CD8-positive, alpha-beta memory T cell (primary cell): Measurements from ENCODE around the gene ARPC5. TPM values are rescaled to one million over a fixed set of nuclear protein-coding genes. Genes with fewer than 3 reads are reported as not detected.
"Not testable (repeated sequence)": the region's sequence is repeated elsewhere in the genome, so short reads cannot be mapped to it uniquely, and the experiment has no call there.

Experiments
- CTCF ChIA-PET: fragments of 350-600 bp; sonication (Branson Sonifier 250); formaldehyde crosslinking; loops from one replicate; lab custom pipeline; 2021; ENCODE audit warnings: antibody characterized with exemption; lab: Charles Lee
- POLR2A ChIA-PET: fragments of 350-600 bp; sonication (Branson Sonifier 250); formaldehyde crosslinking; loops from one replicate; lab custom pipeline; 2021; ENCODE audit warnings: antibody characterized with exemption; lab: Charles Lee
- DNase-seq, 5 donors: peaks; one replicate each; pipeline versions ENCODE4 v3.0.0 to v3.0.0-alpha.2; 2020 to 2022; ENCODE audit warnings: mixed read lengths in 1 of 5
- H3K27ac ChIP-seq: one replicate; pipeline ENCODE4 v1.7.0; 2013; ENCODE audit warnings: low read depth, mild to moderate bottlenecking, low read length, moderate library complexity
- H3K27me3 ChIP-seq: 2 replicates; pipeline ENCODE4 v1.7.0; 2013; ENCODE audit warnings: low read length, mild to moderate bottlenecking; ENCODE audit not compliant: insufficient read depth, poor library complexity, severe bottlenecking
- H3K36me3 ChIP-seq: 2 replicates; pipeline ENCODE4 v1.7.0; 2013; ENCODE audit warnings: mild to moderate bottlenecking, low read length, moderate library complexity; ENCODE audit not compliant: insufficient read depth
- H3K4me1 ChIP-seq: 2 replicates; pipeline ENCODE4 v1.7.0; 2013; ENCODE audit warnings: mild to moderate bottlenecking, low read length, moderate library complexity; ENCODE audit not compliant: insufficient read depth
- H3K4me3 ChIP-seq: 2 replicates; pipeline ENCODE4 v1.7.0; 2013; ENCODE audit warnings: mild to moderate bottlenecking, low read length
- H3K9me3 ChIP-seq: 2 replicates; pipeline ENCODE4 v1.7.0; 2013; ENCODE audit warnings: mild to moderate bottlenecking, low read length
- H3K27ac Mint-ChIP-seq, 8 donors: one replicate each; pipeline ENCODE4 v1.8.0; 2020 to 2021; ENCODE audit warnings: mixed read lengths in 8 of 8, mild to moderate bottlenecking in 6 of 8, inconsistent platforms in 3 of 8, moderate library complexity in 3 of 8
- H3K27me3 Mint-ChIP-seq, 2 donors: one replicate each; pipeline ENCODE4 v1.8.0; 2020 to 2021; ENCODE audit warnings: mixed read lengths in 2 of 2, mild to moderate bottlenecking in 1 of 2, moderate library complexity in 1 of 2
- H3K36me3 Mint-ChIP-seq, 3 donors: one replicate each; pipeline ENCODE4 v1.8.0; 2020 to 2021; ENCODE audit warnings: mixed read lengths in 3 of 3, inconsistent platforms in 1 of 3, mild to moderate bottlenecking in 1 of 3
- H3K4me1 Mint-ChIP-seq, 3 donors: one replicate each; pipeline ENCODE4 v1.8.0; 2020 to 2021; ENCODE audit warnings: mixed read lengths in 3 of 3, inconsistent platforms in 1 of 3, mild to moderate bottlenecking in 1 of 3
- H3K4me3 Mint-ChIP-seq, 7 donors: one replicate each; pipeline ENCODE4 v1.8.0; 2020 to 2021; ENCODE audit warnings: mixed read lengths in 7 of 7, mild to moderate bottlenecking in 6 of 7, moderate library complexity in 4 of 7, inconsistent platforms in 2 of 7
- H3K9me3 Mint-ChIP-seq, 5 donors: one replicate each; pipeline ENCODE4 v1.8.0; 2020 to 2022; ENCODE audit warnings: mixed read lengths in 5 of 5, mild to moderate bottlenecking in 3 of 5, moderate library complexity in 2 of 5, inconsistent platforms in 1 of 5
- polyA plus RNA-seq: library from polyadenylated mRNA; unstranded; fragments of 300-500 nt; fragmentation: Illumina TruSeq; gene quantifications from one replicate; pipeline ENCODE4 v1.2.3, GENCODE V29; 2021
- total RNA-seq, 2 experiments: library from RNA; stranded (reverse); gene quantifications; one replicate each; pipeline ENCODE4 v1.2.3, GENCODE V29; 2021

ARPC5 gene
- total and polyA plus RNA-seq, 3 experiments from 2014 or later = 142 to 414 (median 146) TPM

DNA sequence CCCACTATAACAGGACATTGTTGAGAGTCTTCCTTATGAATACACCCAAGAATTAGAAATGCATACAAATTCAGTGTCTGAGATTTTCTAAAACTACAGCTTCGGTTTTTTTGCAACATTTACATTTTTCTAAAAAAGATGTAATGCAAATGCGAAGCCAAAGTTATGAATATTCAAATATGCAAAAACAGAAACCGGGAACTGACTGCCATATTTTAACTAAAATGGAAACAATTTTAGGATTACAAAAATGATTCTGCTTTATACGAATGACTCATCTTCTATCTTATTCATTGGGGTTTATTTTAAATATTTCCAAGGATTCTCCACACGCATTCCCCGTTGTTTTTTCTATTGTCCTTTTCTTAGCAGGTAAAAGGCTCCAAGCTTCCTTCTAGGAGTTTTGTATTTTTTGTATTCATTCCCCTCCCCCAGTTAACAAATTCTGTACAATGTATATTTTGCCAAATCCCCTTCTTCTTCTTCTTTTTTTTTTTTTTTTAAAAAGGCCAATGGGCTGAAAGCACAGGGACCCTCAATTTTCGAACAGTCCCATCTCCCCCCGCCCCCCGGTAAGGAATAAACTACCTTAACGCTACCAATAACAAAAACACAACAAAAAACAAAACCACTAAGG, 1.0 kb downstream of the ARPC5 start:
- Mint-ChIP-seq H3K27me3 (peaks cover 0 to 2% of the 10 kb centered on the region in 2 donors), H3K9me3 (no peaks in the 10 kb centered on the region), H3K27ac (peak overlapping the region; percentile 55 to 94 (median 84)), H3K4me1 (peaks cover 51 to 68% (median 68%) of the 10 kb centered on the region in 3 donors), H3K4me3 (peak overlapping the region; percentile 100), H3K36me3 (peaks cover 0 to 41% (median 10%) of the 10 kb centered on the region in 3 donors)
- Histone ChIP-seq H3K4me1 (peaks cover 39% of the 10 kb centered on the region), H3K36me3 (peaks cover 12% of the 10 kb centered on the region), H3K27ac (peak overlapping the region; percentile 71), H3K27me3 (no peaks in the 10 kb centered on the region), H3K4me3 (peak overlapping the region; percentile 84), H3K9me3 (no peaks in the 10 kb centered on the region)
- POLR2A ChIA-PET = interaction anchor here (0.6 to 0.9 kb wide), 3 partner anchors 322 to 1672 kb away, joined by 3 to 4 read pairs (median 4); no protein-coding TSS in a partner anchor
- CTCF ChIA-PET = interaction anchor here (0.6 to 2.5 kb wide), 8 partner anchors 9 to 281 kb away, joined by 3 to 10 read pairs (median 3); partner anchors contain the start of gene APOBEC4
- peak in 1 of 5 donors; percentile 19 for DNase-seq

DNA sequence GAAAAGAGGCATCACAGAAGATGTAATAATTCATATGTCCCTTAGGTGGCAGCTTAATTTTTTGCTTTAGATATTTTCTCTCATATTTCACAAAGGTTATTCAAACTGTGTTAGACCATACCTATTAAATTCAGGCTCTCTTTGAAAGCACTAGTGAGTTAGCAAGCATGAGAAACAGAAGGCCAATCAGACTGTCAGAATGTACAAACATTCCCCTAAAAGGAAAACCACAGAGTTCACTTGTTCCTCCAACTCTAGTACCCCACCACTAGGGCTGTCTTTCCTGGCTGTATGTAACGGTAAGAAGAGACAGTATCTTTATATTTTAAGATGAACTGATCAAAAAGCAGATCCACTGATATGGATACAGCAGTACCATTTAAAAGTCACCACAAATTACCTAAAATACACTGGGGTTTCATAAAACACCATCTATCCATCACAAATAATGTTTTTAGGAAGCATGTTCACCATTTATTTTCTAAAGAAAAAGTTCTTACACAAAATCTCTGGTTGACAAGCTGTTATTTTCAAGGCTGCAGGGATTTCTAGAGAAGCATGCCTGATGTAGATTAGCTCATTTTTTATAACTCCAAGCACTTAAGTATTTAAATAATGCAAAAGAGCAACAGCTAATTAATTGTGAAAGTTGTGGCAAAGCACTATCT, 1.8 kb downstream of the ARPC5 start:
- Histone ChIP-seq H3K36me3 (peaks cover 18% of the 10 kb centered on the region), H3K4me1 (peaks cover 43% of the 10 kb centered on the region), H3K9me3 (no peaks in the 10 kb centered on the region), H3K27me3 (no peaks in the 10 kb centered on the region), H3K4me3 (peak overlapping the region; percentile 84), H3K27ac (peak overlapping the region; percentile 71)
- Mint-ChIP-seq H3K4me1 (peaks cover 57 to 75% (median 75%) of the 10 kb centered on the region in 3 donors), H3K27ac (peak overlapping the region; percentile 56 to 94 (median 84)), H3K4me3 (peak overlapping the region; percentile 100), H3K36me3 (peaks cover 0 to 48% (median 14%) of the 10 kb centered on the region in 3 donors), H3K9me3 (no peaks in the 10 kb centered on the region), H3K27me3 (peaks cover 0 to 2% of the 10 kb centered on the region in 2 donors)
- ChIA-PET POLR2A (interaction anchor here (0.7 to 0.9 kb wide), 2 partner anchors 323 to 536 kb away, joined by 4 read pairs; no protein-coding TSS in a partner anchor), CTCF (interaction anchor here (0.6 to 2.5 kb wide), 8 partner anchors 18 to 1539 kb away, joined by 3 to 10 read pairs (median 3); partner anchors contain the start of genes APOBEC4 and SMG7)
- peak in 4 of 5 donors; percentile 3 to 70 (median 46) for DNase-seq

DNA sequence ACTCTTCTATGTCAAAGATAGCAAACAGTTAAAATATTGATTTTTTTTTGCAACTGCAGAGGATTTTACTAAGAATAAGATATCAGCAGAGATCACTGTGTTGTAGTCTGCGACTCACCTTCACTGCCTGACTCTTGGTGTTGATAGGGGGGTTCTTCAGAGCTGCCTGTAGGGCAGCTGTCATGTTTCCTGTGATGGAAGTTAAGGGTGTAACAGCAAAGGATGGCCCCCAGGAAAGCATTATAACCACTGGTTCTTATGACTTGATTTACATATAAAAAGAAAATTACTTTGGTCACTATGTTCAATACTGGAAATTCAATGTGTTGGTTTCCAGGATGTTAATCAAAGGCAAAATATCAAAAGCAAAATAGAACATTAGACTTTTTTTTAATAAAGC, 2.6 kb downstream of the ARPC5 start:
- peak in 1 of 5 donors; percentile 15 for DNase-seq
- Mint-ChIP-seq H3K27ac (peak overlapping the region in 6 of 8 donors; percentile 9 to 92 (median 72)), H3K9me3 (no peaks in the 10 kb centered on the region), H3K27me3 (peaks cover 0 to 2% of the 10 kb centered on the region in 2 donors), H3K4me1 (peaks cover 62 to 83% (median 83%) of the 10 kb centered on the region in 3 donors), H3K4me3 (peak overlapping the region; percentile 100), H3K36me3 (peaks cover 0 to 56% (median 20%) of the 10 kb centered on the region in 3 donors)
- no peaks in the 10 kb centered on the region for H3K9me3 ChIP-seq
- peak overlapping the region; percentile 29 for H3K27ac ChIP-seq
- H3K27me3 ChIP-seq = no peaks in the 10 kb centered on the region
- peaks cover 45% of the 10 kb centered on the region for H3K4me1 ChIP-seq
- ChIA-PET POLR2A (no interaction called here), CTCF (interaction anchor here (0.6 to 1.5 kb wide), 5 partner anchors 19 to 1540 kb away, joined by 3 to 5 read pairs (median 3); partner anchors contain the start of gene SMG7)
- peak overlapping the region; percentile 84 for H3K4me3 ChIP-seq
- H3K36me3 ChIP-seq = peaks cover 25% of the 10 kb centered on the region

DNA sequence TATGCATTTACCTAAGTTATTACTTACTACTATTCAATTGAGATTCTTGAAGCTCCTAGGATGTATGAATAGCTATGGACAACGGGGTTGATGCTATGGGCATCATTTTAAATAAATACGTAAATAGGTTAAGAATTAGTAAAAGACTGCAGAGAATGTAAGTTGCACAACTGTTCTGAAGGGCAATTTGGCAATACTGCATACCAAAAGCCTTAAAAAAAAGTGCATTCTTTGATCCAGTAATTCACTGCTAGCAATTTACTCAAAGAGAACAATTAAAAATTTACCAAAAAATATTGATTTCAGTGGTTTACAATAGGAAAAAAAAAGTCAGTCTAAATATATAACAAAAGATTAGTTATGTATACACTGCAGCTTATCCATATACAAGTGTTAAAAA, 3.5 kb downstream of the ARPC5 start:
- POLR2A ChIA-PET = interaction anchor here (0.6 to 0.7 kb wide), 2 partner anchors 94 to 283 kb away, joined by 3 to 7 read pairs; no protein-coding TSS in a partner anchor
- Histone ChIP-seq H3K4me1 (peaks cover 50% of the 10 kb centered on the region), H3K27ac (no peak overlapping the region)

DNA sequence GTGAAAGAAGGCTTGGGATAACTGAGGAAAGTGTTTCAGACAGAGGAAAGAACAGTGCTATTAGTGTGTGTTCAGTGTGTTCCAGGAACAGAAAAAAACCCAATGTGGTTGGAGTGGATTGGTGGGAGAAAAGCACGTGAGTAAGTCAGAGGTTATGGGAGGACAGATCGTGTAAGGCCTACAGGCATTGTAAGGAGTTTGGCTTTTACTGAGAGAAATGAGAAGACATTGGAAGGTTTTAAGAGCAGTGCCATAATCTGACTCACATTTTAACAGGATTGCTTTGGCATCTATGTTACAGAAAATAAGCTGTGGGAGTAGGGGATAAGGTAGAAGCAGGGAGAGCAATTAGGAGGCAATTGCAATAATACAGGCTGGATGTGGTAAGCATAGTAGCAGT, 4.8 kb downstream of the ARPC5 start:
- Histone ChIP-seq H3K4me1 (peaks cover 44% of the 10 kb centered on the region), H3K4me3 (no peak overlapping the region), H3K27me3 (no peaks in the 10 kb centered on the region), H3K9me3 (no peaks in the 10 kb centered on the region), H3K36me3 (peaks cover 30% of the 10 kb centered on the region), H3K27ac (no peak overlapping the region)
- peak overlapping the region; percentile 4 to 80 (median 70) for H3K27ac Mint-ChIP-seq
- POLR2A ChIA-PET = interaction anchor here (0.6 kb wide), 1 partner anchor 50 kb away, joined by 5 read pairs; no protein-coding TSS in a partner anchor
- DNase-seq = no peak
- no peaks in the 10 kb centered on the region for H3K9me3 Mint-ChIP-seq
- no peaks in the 10 kb centered on the region for H3K27me3 Mint-ChIP-seq
- peak overlapping the region; percentile 3 to 88 (median 71) for H3K4me3 Mint-ChIP-seq
- CTCF ChIA-PET = no interaction called here
- H3K36me3 Mint-ChIP-seq = peaks cover 0 to 65% (median 20%) of the 10 kb centered on the region in 3 donors
- H3K4me1 Mint-ChIP-seq = peaks cover 54 to 83% (median 81%) of the 10 kb centered on the region in 3 donors

More for the DNA sequence above, 3.5 kb downstream of the ARPC5 start:
- Mint-ChIP-seq H3K27ac (peak overlapping the region in 1 of 8 donors; percentile 9), H3K27me3 (peaks cover 0 to 2% of the 10 kb centered on the region in 2 donors), H3K4me3 (peak overlapping the region in 5 of 7 donors; percentile 5 to 100 (median 17)), H3K4me1 (peaks cover 62 to 85% (median 84%) of the 10 kb centered on the region in 3 donors), H3K9me3 (no peaks in the 10 kb centered on the region), H3K36me3 (peaks cover 0 to 58% (median 20%) of the 10 kb centered on the region in 3 donors)
- H3K36me3 ChIP-seq = peaks cover 30% of the 10 kb centered on the region
- CTCF ChIA-PET = interaction anchor here (0.7 to 1.5 kb wide), 3 partner anchors 9 to 163 kb away, joined by 3 to 5 read pairs (median 3); no protein-coding TSS in a partner anchor
- no peak overlapping the region for H3K4me3 ChIP-seq
- no peaks in the 10 kb centered on the region for H3K27me3 ChIP-seq
- H3K9me3 ChIP-seq = no peaks in the 10 kb centered on the region
- no peak for DNase-seq

DNA sequence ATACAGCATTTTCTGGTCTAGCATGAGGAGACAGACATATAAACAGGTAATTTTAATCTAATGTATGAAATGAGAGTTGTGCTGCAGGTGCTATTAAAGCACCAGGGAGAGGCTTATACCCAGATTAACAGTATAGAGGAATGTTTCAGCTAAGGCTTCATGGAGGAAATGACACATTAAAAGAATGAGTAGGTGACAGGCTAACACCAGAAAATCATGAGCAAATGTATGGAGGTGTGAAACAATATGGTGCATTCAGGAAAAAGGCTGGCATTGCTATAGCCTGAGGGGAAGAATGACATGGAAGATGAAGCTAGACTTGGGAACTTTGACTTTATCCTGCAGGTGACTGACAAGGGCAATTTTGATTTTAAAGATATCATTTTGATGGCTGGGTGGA, 7.0 kb downstream of the ARPC5 start:
- Histone ChIP-seq H3K27ac (no peak overlapping the region), H3K9me3 (no peaks in the 10 kb centered on the region), H3K4me1 (peaks cover 44% of the 10 kb centered on the region), H3K36me3 (peaks cover 34% of the 10 kb centered on the region), H3K4me3 (no peak overlapping the region), H3K27me3 (no peaks in the 10 kb centered on the region)
- peak overlapping the region in 2 of 7 donors; percentile 18 to 44 for H3K4me3 Mint-ChIP-seq
- peak overlapping the region; percentile 4 to 91 (median 22) for H3K27ac Mint-ChIP-seq
- no peaks in the 10 kb centered on the region for H3K9me3 Mint-ChIP-seq
- ChIA-PET CTCF (interaction anchor here (1.7 kb wide), 1 partner anchor 27 kb away, joined by 4 read pairs; no protein-coding TSS in a partner anchor), POLR2A (no interaction called here)
- H3K36me3 Mint-ChIP-seq = peaks cover 0 to 71% (median 25%) of the 10 kb centered on the region in 3 donors
- peaks cover 41 to 80% (median 74%) of the 10 kb centered on the region in 3 donors for H3K4me1 Mint-ChIP-seq
- no peaks in the 10 kb centered on the region for H3K27me3 Mint-ChIP-seq
- DNase-seq = no peak

DNA sequence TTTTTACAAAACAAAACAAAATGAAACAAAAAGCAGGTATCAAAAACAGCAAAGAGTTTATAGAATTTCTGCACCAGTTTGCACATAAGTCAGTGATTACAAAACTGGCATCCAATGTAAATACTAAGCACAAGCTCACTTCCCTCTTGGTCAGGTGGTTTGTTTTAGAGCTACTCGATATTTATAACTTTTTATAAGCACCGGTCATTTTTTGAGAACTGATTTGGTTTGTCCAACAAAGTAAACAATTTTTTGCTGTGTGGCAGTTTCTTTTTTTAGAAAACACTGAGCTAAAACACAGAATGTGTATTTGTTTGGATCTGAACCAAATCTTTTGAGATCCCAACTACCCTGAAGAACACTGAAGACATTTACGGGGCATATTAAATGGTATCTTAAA, 9.3 kb downstream of the ARPC5 start:
- H3K27me3 Mint-ChIP-seq, DNase-seq, H3K27me3 ChIP-seq, H3K9me3 Mint-ChIP-seq, H3K9me3 ChIP-seq, H3K4me3 Mint-ChIP-seq, H3K27ac ChIP-seq, H3K4me3 ChIP-seq, POLR2A ChIA-PET: not testable (repeated sequence)
- Mint-ChIP-seq H3K27ac (peak overlapping the region in 4 of 8 donors; percentile 12 to 77 (median 26)), H3K4me1 (peaks cover 26 to 68% (median 54%) of the 10 kb centered on the region in 3 donors), H3K36me3 (peaks cover 0 to 68% (median 23%) of the 10 kb centered on the region in 3 donors)
- H3K4me1 ChIP-seq = peaks cover 25% of the 10 kb centered on the region
- CTCF ChIA-PET = interaction anchor here (1.1 kb wide), 1 partner anchor 18 kb away, joined by 3 read pairs; no protein-coding TSS in a partner anchor
- H3K36me3 ChIP-seq = peaks cover 29% of the 10 kb centered on the region
